GM11168 (cell line): ENCODE measurements around the gene NPIPA7.
"Not testable (repeated sequence)": the region's sequence is repeated elsewhere in the genome, so short reads cannot be mapped to it uniquely, and the experiment has no call there.

Source experiments
- in situ Hi-C: fragments of 300-500 bp; cut with MboI; formaldehyde crosslinking; loops from one replicate; pipeline ENCODE4 v1.12.0; 2022; ENCODE audit warnings: low sequenced_read_pairs; ENCODE audit not compliant: unreplicated experiment

The NPIPA7 gene

DNA sequence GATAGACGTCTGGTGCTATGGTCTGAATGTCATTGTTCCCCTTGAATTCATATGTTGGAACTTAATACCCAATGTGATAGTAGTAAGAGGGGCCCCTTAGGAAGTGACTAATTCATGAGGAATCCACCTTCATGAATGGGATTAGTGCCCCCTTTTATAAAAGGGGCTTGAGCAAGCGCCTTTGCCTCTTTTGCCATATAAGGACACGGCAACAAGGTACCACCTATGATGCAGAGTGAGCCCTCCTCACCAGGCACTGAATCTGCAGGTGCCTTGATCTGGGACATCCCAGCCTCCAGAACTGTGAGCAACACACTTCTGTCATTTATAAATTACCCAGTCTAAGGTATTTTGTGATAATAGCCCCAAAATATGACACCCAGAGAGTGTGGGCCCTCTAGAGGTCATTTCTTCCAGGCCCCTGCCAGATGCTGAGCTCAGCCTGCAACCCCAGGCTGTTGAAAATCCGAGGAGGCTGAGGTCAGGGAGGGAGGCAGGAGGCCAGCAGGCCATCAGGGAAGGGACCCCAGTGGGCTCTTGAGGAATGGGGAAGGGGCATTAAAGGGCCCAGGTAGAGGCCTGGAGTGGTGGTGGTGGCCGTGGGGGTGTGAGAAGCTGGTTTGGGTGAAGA, 39.1 kb downstream of the NPIPA7 start:
- in situ Hi-C loops = not testable (repeated sequence)

GRCh38 chr16:16420515-16420914, 41.6 kb downstream of the NPIPA7 start:
- in situ Hi-C loops = not testable (repeated sequence)

GRCh38 chr16:16425146-16425545, 46.2 kb downstream of the NPIPA7 start:
- in situ Hi-C loops = not testable (repeated sequence)

DNA sequence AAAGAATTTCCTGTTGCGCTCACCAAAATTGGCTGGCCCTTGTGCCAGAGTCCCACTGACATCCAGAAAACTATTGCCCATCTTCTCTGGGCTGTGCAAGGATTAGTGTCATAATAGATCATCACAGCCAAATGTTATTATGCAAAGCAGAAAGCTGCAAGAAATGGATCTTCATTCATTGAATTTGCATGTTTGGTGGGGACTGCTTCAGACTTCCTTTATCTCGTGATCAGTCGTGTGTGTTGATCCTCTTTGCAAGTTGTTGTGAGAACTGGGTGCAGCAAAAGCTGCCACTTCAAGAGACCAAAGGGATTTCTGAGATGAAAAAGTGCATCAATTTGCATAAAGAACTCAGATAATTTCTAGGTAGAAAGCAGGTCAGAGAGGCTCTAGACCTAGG, 52.2 kb downstream of the NPIPA7 start:
- in situ Hi-C loops = not testable (repeated sequence)

- in situ Hi-C loops = not testable (repeated sequence)
Measured at GRCh38 chr16:16434711-16435110, 55.8 kb downstream of the NPIPA7 start.

GRCh38 chr16:16441401-16441800, 62.5 kb downstream of the NPIPA7 start:
- in situ Hi-C loops = not testable (repeated sequence)
